ENCODE results near the gene TTI1. TPM values are rescaled to one million over a fixed set of nuclear protein-coding genes. Genes with fewer than 3 reads are reported as not detected.
"Not testable (repeated sequence)": the region's sequence is repeated elsewhere in the genome, so short reads cannot be mapped to it uniquely, and the experiment has no call there.

The TTI1 gene
- total RNA-seq, 1 experiment from 2014 or later = 38.3 TPM

DNA sequence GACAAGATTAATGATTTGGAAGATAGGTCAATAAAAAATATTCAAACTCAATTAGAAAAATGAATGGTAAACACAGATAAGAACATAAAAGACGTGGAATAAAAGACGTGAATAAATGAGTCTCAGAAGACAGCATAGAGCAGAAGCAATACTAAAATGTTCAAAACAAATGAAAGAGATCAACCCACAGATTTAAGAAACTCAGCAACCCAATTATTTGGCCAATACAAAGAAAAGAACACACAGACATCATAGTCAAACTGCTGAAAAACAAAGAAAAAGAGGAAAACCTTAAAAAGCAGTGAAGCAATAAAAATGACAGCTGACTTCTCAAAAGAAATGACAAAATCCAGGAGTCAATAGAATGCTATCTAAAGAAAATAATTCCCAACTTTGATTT is 14.9 kb downstream of the TTI1 start:
- Histone ChIP-seq H3K9me2 (replicated peaks; ENCODE audit: insufficient read depth, low read length) (no peaks in the 10 kb centered on the region), H3K79me2 (ENCODE audit: low read length) (peaks cover 97% of the 10 kb centered on the region), H4K20me1 (ENCODE audit: insufficient read depth, low read depth, low read length) (no peaks in the 10 kb centered on the region; the same call in 1 of the 2 replicates), H2AFZ (ENCODE audit: low read length) (no peak overlapping the region), H3K36me3 (ENCODE audit: insufficient read depth, low read length) (peaks cover 52% of the 10 kb centered on the region), H3K4me1 (ENCODE audit: low read length) (no peaks in the 10 kb centered on the region), H3K27ac (ENCODE audit: low read length) (no peak overlapping the region), H3K9me3 (ENCODE audit: low read length) (peaks cover 8% of the 10 kb centered on the region), H3K27me3 (ENCODE audit: low read length) (no peaks in the 10 kb centered on the region), H3K4me3 (ENCODE audit: low read length) (no peak overlapping the region), H3K9ac (ENCODE audit: low read length) (no peak overlapping the region), H3K4me2 (ENCODE audit: low read depth, low read length, poor library complexity, severe bottlenecking) (no peak overlapping the region)
- no peak for DNase-seq

DNA sequence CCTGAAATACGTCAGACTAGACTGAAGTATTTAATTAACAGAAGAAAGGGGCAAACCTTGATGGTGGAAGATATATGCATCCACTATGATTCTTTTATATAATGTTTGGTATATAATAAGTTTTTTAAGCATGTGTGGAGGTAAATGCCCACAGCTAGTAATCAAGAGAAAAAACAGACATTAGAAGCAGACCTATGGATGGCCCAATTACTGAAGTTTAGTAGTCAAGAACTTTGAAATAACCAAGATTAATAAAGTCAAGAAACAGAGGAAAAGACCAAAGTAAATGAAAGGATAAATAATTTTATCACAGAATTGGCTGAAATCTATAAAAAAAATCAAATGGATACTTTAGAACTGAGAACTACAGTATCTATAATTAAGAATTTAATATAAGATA is 15.3 kb downstream of the TTI1 start:
- peaks cover 54% of the 10 kb centered on the region for H3K36me3 ChIP-seq (ENCODE audit: insufficient read depth, low read length)

DNA sequence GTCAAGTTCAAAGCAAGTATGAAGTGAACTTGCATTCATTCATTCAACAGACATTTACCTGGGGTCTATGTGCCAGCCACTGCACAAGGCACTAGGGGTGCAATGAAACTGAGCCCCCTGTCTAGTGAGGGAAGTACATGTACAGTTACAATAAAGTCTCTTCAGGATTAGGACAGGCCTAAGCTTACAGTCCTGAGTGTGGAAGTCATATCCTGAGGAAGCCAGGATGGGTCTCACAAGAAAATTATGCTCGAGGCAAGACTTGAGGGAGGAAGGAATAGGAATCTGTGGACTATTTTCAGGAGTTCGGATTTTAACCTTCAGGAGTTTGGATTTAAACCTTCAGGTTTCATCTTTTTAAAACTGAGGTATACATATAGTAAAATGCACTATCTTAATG is 19.4 kb downstream of the TTI1 start:
- H3K4me2 ChIP-seq (ENCODE audit: low read depth, low read length, poor library complexity, severe bottlenecking) = no peak overlapping the region
- no peaks in the 10 kb centered on the region for H3K4me1 ChIP-seq (ENCODE audit: low read length)
- no peaks in the 10 kb centered on the region; the same call in 1 of the 2 replicates for H4K20me1 ChIP-seq (ENCODE audit: insufficient read depth, low read depth, low read length)
- peaks cover 48% of the 10 kb centered on the region for H3K36me3 ChIP-seq (ENCODE audit: insufficient read depth, low read length)
- no peak overlapping the region for H3K27ac ChIP-seq (ENCODE audit: low read length)
- H2AFZ ChIP-seq (ENCODE audit: low read length) = no peak overlapping the region
- peaks cover 6% of the 10 kb centered on the region for H3K9me3 ChIP-seq (ENCODE audit: low read length)
- H3K9ac ChIP-seq (ENCODE audit: low read length) = no peak overlapping the region
- peaks cover 94% of the 10 kb centered on the region for H3K79me2 ChIP-seq (ENCODE audit: low read length)
- H3K27me3 ChIP-seq (ENCODE audit: low read length) = no peaks in the 10 kb centered on the region
- DNase-seq = no peak
- H3K9me2 ChIP-seq (replicated peaks; ENCODE audit: insufficient read depth, low read length) = no peaks in the 10 kb centered on the region
- no peak overlapping the region for H3K4me3 ChIP-seq (ENCODE audit: low read length)

More for the DNA sequence above, 15.3 kb downstream of the TTI1 start:
- no peak overlapping the region for H3K4me3 ChIP-seq (ENCODE audit: low read length)
- no peaks in the 10 kb centered on the region for H3K27me3 ChIP-seq (ENCODE audit: low read length)
- H3K9me2 ChIP-seq (replicated peaks; ENCODE audit: insufficient read depth, low read length) = no peaks in the 10 kb centered on the region
- H2AFZ ChIP-seq (ENCODE audit: low read length) = no peak overlapping the region
- DNase-seq = no peak
- no peak overlapping the region for H3K4me2 ChIP-seq (ENCODE audit: low read depth, low read length, poor library complexity, severe bottlenecking)
- no peaks in the 10 kb centered on the region for H3K4me1 ChIP-seq (ENCODE audit: low read length)
- no peak overlapping the region for H3K27ac ChIP-seq (ENCODE audit: low read length)
- H3K9ac ChIP-seq (ENCODE audit: low read length) = no peak overlapping the region
- peaks cover 97% of the 10 kb centered on the region for H3K79me2 ChIP-seq (ENCODE audit: low read length)
- H4K20me1 ChIP-seq (ENCODE audit: insufficient read depth, low read depth, low read length) = no peaks in the 10 kb centered on the region; the same call in 1 of the 2 replicates
- H3K9me3 ChIP-seq (ENCODE audit: low read length) = peaks cover 8% of the 10 kb centered on the region

DNA sequence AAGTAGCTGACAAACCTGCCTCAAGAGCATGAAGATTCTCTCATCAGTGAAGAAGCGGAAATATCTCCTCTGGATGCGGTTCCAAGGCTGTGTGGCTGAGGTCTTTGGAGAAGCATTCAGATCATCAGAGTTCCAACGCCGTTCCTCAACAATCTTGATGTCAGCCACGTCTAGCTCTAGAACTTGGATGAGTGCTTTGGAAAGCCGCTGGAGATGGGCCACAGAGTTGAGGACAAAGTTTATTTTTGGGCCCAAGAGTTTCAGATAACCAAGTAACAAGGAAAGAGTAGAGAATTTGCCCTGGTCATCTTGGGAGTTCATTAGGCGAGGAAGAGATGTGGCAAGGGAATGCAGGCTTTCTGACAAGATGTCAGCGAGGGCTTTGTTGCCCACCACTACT is 20.9 kb downstream of the TTI1 start:
- H3K27me3 ChIP-seq (ENCODE audit: low read length) = no peaks in the 10 kb centered on the region
- no peak overlapping the region for H3K4me3 ChIP-seq (ENCODE audit: low read length)
- no peaks in the 10 kb centered on the region for H3K9me2 ChIP-seq (replicated peaks; ENCODE audit: insufficient read depth, low read length)
- no peak overlapping the region for H2AFZ ChIP-seq (ENCODE audit: low read length)
- peaks cover 12% of the 10 kb centered on the region for H3K4me1 ChIP-seq (ENCODE audit: low read length)
- no peak overlapping the region for H3K27ac ChIP-seq (ENCODE audit: low read length)
- no peaks in the 10 kb centered on the region for H3K9me3 ChIP-seq (ENCODE audit: low read length)
- peaks cover 32% of the 10 kb centered on the region for H3K36me3 ChIP-seq (ENCODE audit: insufficient read depth, low read length)
- H3K79me2 ChIP-seq (ENCODE audit: low read length) = peaks cover 94% of the 10 kb centered on the region
- H3K4me2 ChIP-seq (ENCODE audit: low read depth, low read length, poor library complexity, severe bottlenecking) = no peak overlapping the region
- no peak for DNase-seq
- H3K9ac ChIP-seq (ENCODE audit: low read length) = no peak overlapping the region
- peaks cover 13% of the 10 kb centered on the region for H4K20me1 ChIP-seq (ENCODE audit: insufficient read depth, low read depth, low read length)

DNA sequence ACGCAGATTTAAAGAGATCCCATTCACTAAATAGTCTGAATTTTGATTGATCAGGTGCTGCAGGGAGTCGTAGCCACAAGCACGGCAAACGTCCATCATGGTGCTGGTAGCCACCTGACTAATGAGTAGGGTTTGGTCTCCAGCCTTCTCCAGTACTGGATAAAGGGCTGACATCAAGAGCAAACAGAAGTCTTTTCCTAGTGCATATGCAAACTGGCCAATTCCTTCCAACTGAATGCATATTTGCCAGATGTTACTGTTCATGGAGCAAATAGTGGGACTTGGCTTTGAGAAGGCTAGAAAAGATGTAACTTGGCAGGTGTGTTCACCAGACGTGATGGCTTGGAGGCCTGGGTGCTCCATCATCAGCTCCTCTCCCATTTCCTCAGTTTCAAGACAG is 21.6 kb downstream of the TTI1 start:
- Histone ChIP-seq H3K27me3 (ENCODE audit: low read length) (no peaks in the 10 kb centered on the region), H3K27ac (ENCODE audit: low read length) (no peak overlapping the region), H3K36me3 (ENCODE audit: insufficient read depth, low read length) (peaks cover 30% of the 10 kb centered on the region), H4K20me1 (ENCODE audit: insufficient read depth, low read depth, low read length) (peaks cover 15% of the 10 kb centered on the region), H3K9me3 (ENCODE audit: low read length) (no peaks in the 10 kb centered on the region), H3K4me1 (ENCODE audit: low read length) (peaks cover 13% of the 10 kb centered on the region), H2AFZ (ENCODE audit: low read length) (no peak overlapping the region), H3K9me2 (replicated peaks; ENCODE audit: insufficient read depth, low read length) (no peaks in the 10 kb centered on the region), H3K4me3 (ENCODE audit: low read length) (no peak overlapping the region), H3K79me2 (ENCODE audit: low read length) (peaks cover 94% of the 10 kb centered on the region), H3K4me2 (ENCODE audit: low read depth, low read length, poor library complexity, severe bottlenecking) (no peak overlapping the region), H3K9ac (ENCODE audit: low read length) (no peak overlapping the region)
- DNase-seq = no peak

DNA sequence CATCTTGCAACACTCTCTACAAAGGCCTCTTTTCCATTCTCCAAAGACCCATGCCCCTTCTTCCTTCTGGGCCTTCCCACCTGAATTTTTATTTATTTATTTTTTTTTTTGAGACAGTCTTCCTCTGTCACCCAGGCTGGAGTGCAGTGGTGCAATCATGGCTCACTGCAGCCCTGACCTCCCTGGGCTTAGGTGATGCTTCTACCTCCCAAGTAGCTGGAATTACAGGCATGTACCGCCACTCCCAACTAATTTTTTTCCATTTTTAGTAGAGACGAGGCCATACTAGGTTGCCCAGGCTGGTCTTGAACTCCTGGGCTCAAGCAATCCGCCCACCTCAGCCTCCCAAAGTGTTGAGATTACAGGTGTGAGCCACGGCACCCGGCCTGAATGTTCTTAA is 23.8 kb downstream of the TTI1 start:
- DNase-seq; H3K27ac ChIP-seq (ENCODE audit: low read length); H3K9me3 ChIP-seq (ENCODE audit: low read length); H3K9me2 ChIP-seq (replicated peaks; ENCODE audit: insufficient read depth, low read length); H2AFZ ChIP-seq (ENCODE audit: low read length); H3K9ac ChIP-seq (ENCODE audit: low read length); H3K27me3 ChIP-seq (ENCODE audit: low read length); H3K4me2 ChIP-seq (ENCODE audit: low read depth, low read length, poor library complexity, severe bottlenecking); H3K4me3 ChIP-seq (ENCODE audit: low read length): not testable (repeated sequence)
- H4K20me1 ChIP-seq (ENCODE audit: insufficient read depth, low read depth, low read length) = peaks cover 17% of the 10 kb centered on the region; the same call in 1 of the 2 replicates
- peaks cover 13% of the 10 kb centered on the region for H3K4me1 ChIP-seq (ENCODE audit: low read length)
- H3K79me2 ChIP-seq (ENCODE audit: low read length) = peaks cover 88% of the 10 kb centered on the region
- H3K36me3 ChIP-seq (ENCODE audit: insufficient read depth, low read length) = peaks cover 33% of the 10 kb centered on the region

DNA sequence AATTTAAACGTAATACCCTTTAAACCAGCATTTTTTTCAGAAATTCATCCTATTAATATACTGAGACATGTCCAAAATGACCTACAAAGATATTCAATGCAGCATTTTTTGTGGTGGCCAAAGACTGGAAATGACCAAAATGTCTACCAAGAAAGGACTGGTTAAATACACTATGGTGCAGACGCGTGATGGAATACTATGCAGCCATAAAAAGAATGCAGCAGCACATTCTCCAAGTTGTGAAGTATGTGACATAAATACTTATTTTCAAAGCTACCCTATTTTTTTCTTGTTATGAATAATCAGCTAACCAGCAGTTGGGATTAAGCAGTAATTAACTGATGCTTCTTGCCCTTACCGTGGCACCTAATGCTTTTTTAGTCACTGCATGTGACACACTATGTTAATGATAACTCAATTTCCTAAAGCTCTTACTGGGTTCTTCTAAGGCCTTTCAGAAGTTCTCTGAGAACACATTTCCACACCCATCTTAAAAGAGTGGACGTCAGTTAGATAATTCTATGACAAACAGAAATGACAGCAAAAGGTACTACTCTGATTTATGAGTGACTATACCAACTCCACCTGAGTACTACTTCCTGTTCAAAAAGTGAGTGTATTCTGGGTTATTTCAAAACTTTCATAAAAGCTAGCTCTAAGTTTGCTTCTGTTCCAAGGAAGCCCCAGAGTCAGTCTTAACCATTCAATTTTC is 24.9 kb downstream of the TTI1 start:
- H3K27ac ChIP-seq (ENCODE audit: low read length) = no peak overlapping the region
- no peak for DNase-seq
- no peak overlapping the region for H3K9ac ChIP-seq (ENCODE audit: low read length)
- no peak overlapping the region for H3K4me2 ChIP-seq (ENCODE audit: low read depth, low read length, poor library complexity, severe bottlenecking)
- no peak overlapping the region for H3K4me3 ChIP-seq (ENCODE audit: low read length)
- H3K27me3 ChIP-seq (ENCODE audit: low read length) = no peaks in the 10 kb centered on the region
- peaks cover 30% of the 10 kb centered on the region for H3K36me3 ChIP-seq (ENCODE audit: insufficient read depth, low read length)
- H3K9me2 ChIP-seq (replicated peaks; ENCODE audit: insufficient read depth, low read length) = no peaks in the 10 kb centered on the region
- H3K4me1 ChIP-seq (ENCODE audit: low read length) = peaks cover 13% of the 10 kb centered on the region
- peaks cover 78% of the 10 kb centered on the region for H3K79me2 ChIP-seq (ENCODE audit: low read length)
- H3K9me3 ChIP-seq (ENCODE audit: low read length) = no peaks in the 10 kb centered on the region
- no peak overlapping the region for H2AFZ ChIP-seq (ENCODE audit: low read length)
- H4K20me1 ChIP-seq (ENCODE audit: insufficient read depth, low read depth, low read length) = peaks cover 17% of the 10 kb centered on the region; the same call in 1 of the 2 replicates

DNA sequence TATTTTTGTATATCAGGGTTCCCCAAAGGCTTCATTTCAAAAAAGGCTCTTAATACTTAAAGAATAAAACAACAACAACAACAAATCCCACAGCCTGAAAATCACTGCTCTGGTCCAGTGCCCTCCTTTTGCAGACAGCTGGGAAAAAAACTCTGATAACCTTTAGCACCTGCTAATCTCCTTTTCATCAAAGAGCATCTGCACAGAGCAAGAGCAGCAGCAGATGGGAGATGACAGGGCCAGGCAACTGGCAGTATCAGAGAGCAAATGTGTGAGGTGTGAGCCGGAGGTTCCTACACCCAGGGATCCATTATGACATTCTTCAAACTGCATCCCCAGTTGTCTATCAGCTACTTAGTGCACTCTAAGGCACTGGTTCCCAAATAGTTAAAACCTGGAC is 25.7 kb downstream of the TTI1 start:
- Histone ChIP-seq H4K20me1 (ENCODE audit: insufficient read depth, low read depth, low read length) (peaks cover 17% of the 10 kb centered on the region; the same call in 1 of the 2 replicates), H3K9me3 (ENCODE audit: low read length) (no peaks in the 10 kb centered on the region), H3K27ac (ENCODE audit: low read length) (0 out of 2 replicates have a peak overlapping the region, but pooled peaks have one; percentile 12), H3K36me3 (ENCODE audit: insufficient read depth, low read length) (peaks cover 23% of the 10 kb centered on the region), H3K9ac (ENCODE audit: low read length) (no peak overlapping the region), H3K27me3 (ENCODE audit: low read length) (no peaks in the 10 kb centered on the region), H3K4me3 (ENCODE audit: low read length) (no peak overlapping the region), H3K4me1 (ENCODE audit: low read length) (peaks cover 13% of the 10 kb centered on the region), H3K79me2 (ENCODE audit: low read length) (peaks cover 69% of the 10 kb centered on the region), H3K9me2 (replicated peaks; ENCODE audit: insufficient read depth, low read length) (no peaks in the 10 kb centered on the region), H3K4me2 (ENCODE audit: low read depth, low read length, poor library complexity, severe bottlenecking) (peak overlapping the region; percentile 9), H2AFZ (ENCODE audit: low read length) (no peak overlapping the region)
- DNase-seq = no peak
